SJCRH30 (cell line): ENCODE data around the gene ELP2. TPM values are rescaled to one million over a fixed set of nuclear protein-coding genes. Genes with fewer than 3 reads are reported as not detected.
"Not testable (repeated sequence)": the region's sequence is repeated elsewhere in the genome, so short reads cannot be mapped to it uniquely, and the experiment has no call there.

Source experiments
- DNase-seq, 2 experiments: peaks; one replicate each; pipeline ENCODE4 v3.0.0-alpha.2; 2015 to 2020
- H3K27ac ChIP-seq: fragments of 250-450 bp; sonication (Bioruptor Pico); 2 replicates; pipeline ENCODE4 v1.5.1; 2020; ENCODE audit warnings: mild to moderate bottlenecking, moderate library complexity
- H3K27me3 ChIP-seq: fragments of 250-450 bp; sonication (Bioruptor Pico); 2 replicates; pipeline ENCODE4 v1.5.1; 2020; ENCODE audit warnings: mild to moderate bottlenecking, moderate library complexity
- H3K36me3 ChIP-seq: fragments of 250-450 bp; sonication (Bioruptor Pico); 2 replicates; pipeline ENCODE4 v1.5.1; 2020; ENCODE audit warnings: mild to moderate bottlenecking, moderate library complexity
- H3K4me1 ChIP-seq: fragments of 250-450 bp; sonication (Bioruptor Pico); 2 replicates; pipeline ENCODE4 v1.5.1; 2020; ENCODE audit warnings: mild to moderate bottlenecking, moderate library complexity
- H3K4me3 ChIP-seq: fragments of 250-450 bp; sonication (Bioruptor Pico); 2 replicates; pipeline ENCODE4 v1.5.1; 2020; ENCODE audit warnings: mild to moderate bottlenecking, moderate library complexity
- H3K9me3 ChIP-seq: fragments of 250-450 bp; sonication (Bioruptor Pico); replicated peaks from 2 replicates; pipeline ENCODE4 v1.5.1; 2020; ENCODE audit warnings: mild to moderate bottlenecking, moderate library complexity
- total RNA-seq: library from RNA; depleted of rRNA; stranded (reverse); fragments of >200 nt; shearing (Covaris generic); gene quantifications from 2 replicates; pipeline ENCODE4 v1.2.3, GENCODE V29; 2014

The ELP2 gene
- total RNA-seq, 1 experiment from 2014 or later, result 72.2 TPM

GRCh38 chr18:36158266-36158867, 28.7 kb downstream of the ELP2 start:
- Histone ChIP-seq H3K9me3 (no peaks in the 10 kb centered on the region), H3K36me3 (peaks cover 17% of the 10 kb centered on the region), H3K4me3 (no peak overlapping the region), H3K27ac (no peak overlapping the region), H3K4me1 (no peaks in the 10 kb centered on the region), H3K27me3 (no peaks in the 10 kb centered on the region)
- DNase-seq, result no peak

GRCh38 chr18:36160959-36161371, 31.3 kb downstream of the ELP2 start:
- H3K36me3 ChIP-seq, result peaks cover 16% of the 10 kb centered on the region
- no peaks in the 10 kb centered on the region for H3K9me3 ChIP-seq
- no peak overlapping the region for H3K4me3 ChIP-seq
- no peaks in the 10 kb centered on the region for H3K27me3 ChIP-seq
- H3K4me1 ChIP-seq, result no peaks in the 10 kb centered on the region
- H3K27ac ChIP-seq, result no peak overlapping the region
- DNase-seq, result no peak

- Histone ChIP-seq H3K36me3 (peaks cover 17% of the 10 kb centered on the region), H3K4me3 (no peak overlapping the region), H3K4me1 (no peaks in the 10 kb centered on the region), H3K27me3 (no peaks in the 10 kb centered on the region), H3K9me3 (no peaks in the 10 kb centered on the region), H3K27ac (no peak overlapping the region)
- DNase-seq, result no peak
These were observed 33.3 kb downstream of the ELP2 start for GRCh38 chr18:36162981-36163380.

GRCh38 chr18:36167692-36168218, 38.1 kb downstream of the ELP2 start:
- Histone ChIP-seq H3K27ac (no peak overlapping the region), H3K4me1 (no peaks in the 10 kb centered on the region), H3K27me3 (no peaks in the 10 kb centered on the region), H3K4me3 (no peak overlapping the region), H3K9me3 (no peaks in the 10 kb centered on the region), H3K36me3 (peaks cover 19% of the 10 kb centered on the region)
- no peak for DNase-seq

- H3K4me1 ChIP-seq, H3K27ac ChIP-seq, H3K4me3 ChIP-seq, H3K9me3 ChIP-seq, DNase-seq, H3K27me3 ChIP-seq: not testable (repeated sequence)
- H3K36me3 ChIP-seq, result peaks cover 22% of the 10 kb centered on the region
These were observed 38.6 kb downstream of the ELP2 start for GRCh38 chr18:36168296-36168695.

- H3K27ac ChIP-seq, result no peak overlapping the region
- H3K9me3 ChIP-seq, result no peaks in the 10 kb centered on the region
- no peaks in the 10 kb centered on the region for H3K4me1 ChIP-seq
- H3K27me3 ChIP-seq, result no peaks in the 10 kb centered on the region
- no peak for DNase-seq
- peaks cover 22% of the 10 kb centered on the region; the same call in 1 of the 2 replicates for H3K36me3 ChIP-seq
- no peak overlapping the region for H3K4me3 ChIP-seq
These were observed 40.2 kb downstream of the ELP2 start for GRCh38 chr18:36169938-36170337.

GRCh38 chr18:36175481-36175880, 45.8 kb downstream of the ELP2 start:
- DNase-seq, result no peak
- no peaks in the 10 kb centered on the region for H3K27me3 ChIP-seq
- H3K4me1 ChIP-seq, result no peaks in the 10 kb centered on the region
- H3K9me3 ChIP-seq, result no peaks in the 10 kb centered on the region
- H3K27ac ChIP-seq, result no peak overlapping the region
- H3K4me3 ChIP-seq, result no peak overlapping the region
- H3K36me3 ChIP-seq, result 0 out of 2 replicates have a peak, but pooled peaks cover 11% of the 10 kb centered on the region

GRCh38 chr18:36176177-36176584, 46.5 kb downstream of the ELP2 start:
- Histone ChIP-seq H3K9me3 (no peaks in the 10 kb centered on the region), H3K27ac (no peak overlapping the region), H3K27me3 (no peaks in the 10 kb centered on the region), H3K36me3 (0 out of 2 replicates have a peak, but pooled peaks cover 8% of the 10 kb centered on the region), H3K4me3 (no peak overlapping the region), H3K4me1 (no peaks in the 10 kb centered on the region)
- no peak for DNase-seq

GRCh38 chr18:36176711-36177110, 47.0 kb downstream of the ELP2 start:
- no peaks in the 10 kb centered on the region for H3K4me1 ChIP-seq
- DNase-seq, result no peak
- no peak overlapping the region for H3K27ac ChIP-seq
- H3K27me3 ChIP-seq, result no peaks in the 10 kb centered on the region
- no peak overlapping the region for H3K4me3 ChIP-seq
- 0 out of 2 replicates have a peak, but pooled peaks cover 8% of the 10 kb centered on the region for H3K36me3 ChIP-seq
- no peaks in the 10 kb centered on the region for H3K9me3 ChIP-seq

- DNase-seq, result no peak
- H3K36me3 ChIP-seq, result 0 out of 2 replicates have a peak, but pooled peaks cover 6% of the 10 kb centered on the region
- H3K9me3 ChIP-seq, result no peaks in the 10 kb centered on the region
- no peaks in the 10 kb centered on the region for H3K27me3 ChIP-seq
- no peaks in the 10 kb centered on the region for H3K4me1 ChIP-seq
- H3K4me3 ChIP-seq, result no peak overlapping the region
- no peak overlapping the region for H3K27ac ChIP-seq
These were observed 48.2 kb downstream of the ELP2 start for GRCh38 chr18:36177913-36178312.

- no peaks in the 10 kb centered on the region for H3K4me1 ChIP-seq
- no peak overlapping the region for H3K27ac ChIP-seq
- H3K36me3 ChIP-seq, result no peaks in the 10 kb centered on the region
- no peak for DNase-seq
- no peak overlapping the region for H3K4me3 ChIP-seq
- H3K9me3 ChIP-seq, result no peaks in the 10 kb centered on the region
- no peaks in the 10 kb centered on the region for H3K27me3 ChIP-seq
These were observed 50.1 kb downstream of the ELP2 start for GRCh38 chr18:36179562-36180355.

GRCh38 chr18:36181441-36181840, 51.7 kb downstream of the ELP2 start:
- H3K4me1 ChIP-seq, result no peaks in the 10 kb centered on the region

GRCh38 chr18:36181898-36182506, 52.3 kb downstream of the ELP2 start:
- H3K9me3 ChIP-seq, result no peaks in the 10 kb centered on the region
- H3K27ac ChIP-seq, result no peak overlapping the region
- H3K36me3 ChIP-seq, result no peaks in the 10 kb centered on the region
- H3K27me3 ChIP-seq, result no peaks in the 10 kb centered on the region
- no peak for DNase-seq
- no peak overlapping the region for H3K4me3 ChIP-seq
- H3K4me1 ChIP-seq, result no peaks in the 10 kb centered on the region

More at GRCh38 chr18:36181441-36181840, 51.7 kb downstream of the ELP2 start:
- Histone ChIP-seq H3K27me3 (no peaks in the 10 kb centered on the region), H3K4me3 (no peak overlapping the region), H3K36me3 (no peaks in the 10 kb centered on the region), H3K9me3 (no peaks in the 10 kb centered on the region), H3K27ac (no peak overlapping the region)
- DNase-seq, result no peak

- Histone ChIP-seq H3K27ac (no peak overlapping the region), H3K4me3 (no peak overlapping the region), H3K27me3 (no peaks in the 10 kb centered on the region), H3K36me3 (no peaks in the 10 kb centered on the region), H3K9me3 (no peaks in the 10 kb centered on the region), H3K4me1 (no peaks in the 10 kb centered on the region)
- no peak for DNase-seq
These were observed 53.3 kb downstream of the ELP2 start for GRCh38 chr18:36183033-36183432.

GRCh38 chr18:36183987-36184386, 54.3 kb downstream of the ELP2 start:
- no peak overlapping the region for H3K27ac ChIP-seq
- H3K4me1 ChIP-seq, result no peaks in the 10 kb centered on the region
- H3K27me3 ChIP-seq, result no peaks in the 10 kb centered on the region
- no peak for DNase-seq
- H3K4me3 ChIP-seq, result no peak overlapping the region
- H3K9me3 ChIP-seq, result no peaks in the 10 kb centered on the region
- no peaks in the 10 kb centered on the region for H3K36me3 ChIP-seq
